Vagina (tissue), 2 donors: ENCODE data around the gene ITGB4.

Experiments used
- POLR2A ChIP-seq, 2 donors: fragments of 450-650 bp; IDR thresholded peaks; one replicate each; pipeline ENCODE4 v1.6.1; 2017; ENCODE audit warnings: antibody characterized with exemption in 2 of 2, mild to moderate bottlenecking in 2 of 2, moderate library complexity in 2 of 2
- TF ChIP-seq, protein P1 (sequence below), 3 experiments: fragments of 450-650 bp in 2 of 3; fragments of 200-600 bp in 1 of 3; sonication (generic) in 1 of 3; IDR thresholded peaks; one replicate each; pipeline ENCODE4 v1.5.1; 2017 to 2019; ENCODE audit warnings: antibody characterized with exemption in 3 of 3, mild to moderate bottlenecking in 2 of 3, moderate library complexity in 2 of 3

DNA sequence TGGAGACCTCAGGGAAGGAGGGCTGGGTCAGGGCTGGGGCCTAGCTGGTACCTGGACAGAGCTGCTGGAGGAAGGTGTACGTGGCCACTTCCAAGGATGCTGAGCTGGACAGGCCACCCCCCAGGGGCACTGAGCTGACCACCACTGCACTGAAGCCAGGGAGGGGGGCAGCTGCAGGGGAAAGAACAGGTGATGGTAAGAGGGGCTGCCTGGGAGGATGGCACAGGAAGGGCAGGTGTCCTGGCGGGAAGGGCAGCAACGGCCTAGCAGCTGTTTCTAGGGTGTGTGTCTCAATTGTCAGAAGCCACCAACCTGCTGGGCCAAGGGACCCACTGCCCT lies 42.0 kb downstream of the ITGB4 start:
- TF ChIP-seq, protein P1, sequence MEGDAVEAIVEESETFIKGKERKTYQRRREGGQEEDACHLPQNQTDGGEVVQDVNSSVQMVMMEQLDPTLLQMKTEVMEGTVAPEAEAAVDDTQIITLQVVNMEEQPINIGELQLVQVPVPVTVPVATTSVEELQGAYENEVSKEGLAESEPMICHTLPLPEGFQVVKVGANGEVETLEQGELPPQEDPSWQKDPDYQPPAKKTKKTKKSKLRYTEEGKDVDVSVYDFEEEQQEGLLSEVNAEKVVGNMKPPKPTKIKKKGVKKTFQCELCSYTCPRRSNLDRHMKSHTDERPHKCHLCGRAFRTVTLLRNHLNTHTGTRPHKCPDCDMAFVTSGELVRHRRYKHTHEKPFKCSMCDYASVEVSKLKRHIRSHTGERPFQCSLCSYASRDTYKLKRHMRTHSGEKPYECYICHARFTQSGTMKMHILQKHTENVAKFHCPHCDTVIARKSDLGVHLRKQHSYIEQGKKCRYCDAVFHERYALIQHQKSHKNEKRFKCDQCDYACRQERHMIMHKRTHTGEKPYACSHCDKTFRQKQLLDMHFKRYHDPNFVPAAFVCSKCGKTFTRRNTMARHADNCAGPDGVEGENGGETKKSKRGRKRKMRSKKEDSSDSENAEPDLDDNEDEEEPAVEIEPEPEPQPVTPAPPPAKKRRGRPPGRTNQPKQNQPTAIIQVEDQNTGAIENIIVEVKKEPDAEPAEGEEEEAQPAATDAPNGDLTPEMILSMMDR (IDR thresholded peaks at IDR 0.05) = no peak
- TF ChIP-seq POLR2A (IDR thresholded peaks at IDR 0.05) = no peak
